ENCODE measurements around the gene PLPPR1. TPM values are rescaled to one million over a fixed set of nuclear protein-coding genes. Genes with fewer than 3 reads are reported as not detected.

The PLPPR1 gene
- total RNA-seq, 2 experiments from 2014 or later, result not detected

GRCh38 chr9:100999906-101000544, 28.5 kb upstream of the PLPPR1 start:
- no peak for DNase-seq
- TF ChIP-seq CTCF (IDR thresholded peaks at IDR 0.05), result no peak
- no peak overlapping the region for H3K27ac Mint-ChIP-seq
- intact Hi-C loops (cut with micrococcal nuclease), result no loop called here
- H3K36me3 Mint-ChIP-seq (ENCODE audit: low read depth), result no peaks in the 10 kb centered on the region
- peaks cover 3% of the 10 kb centered on the region for H3K27me3 Mint-ChIP-seq
- CTCF ChIA-PET, result no interaction called here
- no peak overlapping the region for H3K4me3 Mint-ChIP-seq
- POLR2A ChIA-PET, result no interaction called here
- H3K9me3 Mint-ChIP-seq, result peaks cover 4% of the 10 kb centered on the region
- no peak for ATAC-seq
- no peaks in the 10 kb centered on the region for H3K4me1 Mint-ChIP-seq (ENCODE audit: low read depth)

GRCh38 chr9:101005246-101005645, 23.3 kb upstream of the PLPPR1 start:
- H3K4me1 Mint-ChIP-seq (ENCODE audit: low read depth), result no peaks in the 10 kb centered on the region
- ChIA-PET POLR2A (no interaction called here), CTCF (no interaction called here)
- peaks cover 3% of the 10 kb centered on the region for H3K27me3 Mint-ChIP-seq
- ATAC-seq, result no peak
- intact Hi-C loops (cut with micrococcal nuclease), result no loop called here
- H3K27ac Mint-ChIP-seq, result no peak overlapping the region
- H3K9me3 Mint-ChIP-seq, result peaks cover 6% of the 10 kb centered on the region
- no peak overlapping the region for H3K4me3 Mint-ChIP-seq
- TF ChIP-seq CTCF (IDR thresholded peaks at IDR 0.05), result no peak
- DNase-seq, result no peak
- no peaks in the 10 kb centered on the region for H3K36me3 Mint-ChIP-seq (ENCODE audit: low read depth)

- Mint-ChIP-seq H3K27me3 (no peaks in the 10 kb centered on the region), H3K4me3 (no peak overlapping the region), H3K36me3 (ENCODE audit: low read depth) (no peaks in the 10 kb centered on the region), H3K9me3 (no peaks in the 10 kb centered on the region), H3K4me1 (ENCODE audit: low read depth) (no peaks in the 10 kb centered on the region), H3K27ac (no peak overlapping the region)
- TF ChIP-seq CTCF (IDR thresholded peaks at IDR 0.05), result no peak
- ATAC-seq, result no peak
- intact Hi-C loops (cut with micrococcal nuclease), result no loop called here
- ChIA-PET CTCF (no interaction called here), POLR2A (no interaction called here)
- no peak for DNase-seq
Measured at GRCh38 chr9:101014566-101014965, 14.0 kb upstream of the PLPPR1 start.

GRCh38 chr9:101018467-101018866, 10.1 kb upstream of the PLPPR1 start:
- Mint-ChIP-seq H3K27ac (no peak overlapping the region), H3K9me3 (no peaks in the 10 kb centered on the region), H3K36me3 (ENCODE audit: low read depth) (no peaks in the 10 kb centered on the region), H3K27me3 (no peaks in the 10 kb centered on the region), H3K4me3 (no peak overlapping the region), H3K4me1 (ENCODE audit: low read depth) (no peaks in the 10 kb centered on the region)
- DNase-seq (no peak), ATAC-seq (no peak)
- TF ChIP-seq CTCF (IDR thresholded peaks at IDR 0.05), result no peak
- CTCF ChIA-PET, result no interaction called here
- intact Hi-C loops (cut with micrococcal nuclease), result no loop called here
- POLR2A ChIA-PET, result no interaction called here

GRCh38 chr9:101022704-101023103, 5.8 kb upstream of the PLPPR1 start:
- no peak for TF ChIP-seq CTCF (IDR thresholded peaks at IDR 0.05)
- H3K27me3 Mint-ChIP-seq, result peaks cover 11% of the 10 kb centered on the region
- no peaks in the 10 kb centered on the region for H3K9me3 Mint-ChIP-seq
- no peak overlapping the region for H3K27ac Mint-ChIP-seq
- POLR2A ChIA-PET, result no interaction called here
- intact Hi-C loops (cut with micrococcal nuclease), result no loop called here
- DNase-seq, result no peak
- ATAC-seq, result no peak
- H3K4me1 Mint-ChIP-seq (ENCODE audit: low read depth), result no peaks in the 10 kb centered on the region
- no peak overlapping the region for H3K4me3 Mint-ChIP-seq
- CTCF ChIA-PET, result no interaction called here
- H3K36me3 Mint-ChIP-seq (ENCODE audit: low read depth), result no peaks in the 10 kb centered on the region

All from activated CD8-positive, alpha-beta T cell treated with anti-CD3 and anti-CD28 coated beads for 36 hours (primary cell).